SK-N-SH (cell line): ENCODE results near the gene COPE. TPM values are rescaled to one million over a fixed set of nuclear protein-coding genes. Genes with fewer than 3 reads are reported as not detected.

Experiments used
- CTCF ChIA-PET: fragments of 300-600, 350-600 bp; formaldehyde crosslinking; extraction: SDS; loops from one replicate; lab custom pipeline; 2021; lab: Yijun Ruan, JAX
- POLR2A ChIA-PET: fragments of 350-600 bp; sonication (Branson Sonifier 250); formaldehyde crosslinking; extraction: SDS; loops from one replicate; lab custom pipeline; 2020; ENCODE audit warnings: antibody characterized with exemption, inconsistent platforms; lab: Yijun Ruan, JAX
- DNase-seq: peaks from one replicate; pipeline ENCODE4 v3.0.0; 2012
- H2AFZ ChIP-seq: fragments of 200-600 bp; sonication (generic); 2 replicates; pipeline ENCODE4 v1.8.1; 2016; ENCODE audit warnings: antibody characterized with exemption, mild to moderate bottlenecking, low read depth
- H3F3A ChIP-seq: fragments of 200-600 bp; sonication (generic); replicated peaks from 2 replicates; pipeline ENCODE3; 2016; ENCODE audit warnings: antibody characterized with exemption, mild to moderate bottlenecking; ENCODE audit not compliant: insufficient read depth
- H3K27ac ChIP-seq, 2 experiments: fragments of 200-500 bp in 1 of 2; fragments of 200-600 bp in 1 of 2; sonication (Bioruptor generic) in 1 of 2; sonication (generic), shearing (Covaris generic) in 1 of 2; 2 replicates each; pipeline versions ENCODE4 v1.5.1 to v1.6.1; 2014 to 2016; ENCODE audit warnings: low read depth in 2 of 2, inconsistent platforms in 1 of 2, low read length in 1 of 2, mild to moderate bottlenecking in 1 of 2, mixed read lengths in 1 of 2
- H3K27me3 ChIP-seq: fragments of 200-600 bp; sonication (generic), shearing (Covaris generic); 2 replicates; pipeline ENCODE4 v1.6.1; 2016; ENCODE audit warnings: mixed run types; ENCODE audit not compliant: insufficient read depth
- H3K36me3 ChIP-seq, 2 experiments: fragments of 200-500 bp in 1 of 2; fragments of 200-600 bp in 1 of 2; sonication (Bioruptor generic) in 1 of 2; sonication (generic) in 1 of 2; replicated peaks in 1 of 2; 2 replicates each; pipeline versions ENCODE3 to v1.5.1; 2014 to 2016; ENCODE audit warnings: low read length in 1 of 2, mild to moderate bottlenecking in 1 of 2; ENCODE audit not compliant: insufficient read depth in 2 of 2, control insufficient read depth in 1 of 2
- H3K4me1 ChIP-seq, 2 experiments: fragments of 200-500 bp in 1 of 2; fragments of 200-600 bp in 1 of 2; sonication (Bioruptor generic) in 1 of 2; sonication (generic), shearing (Covaris generic) in 1 of 2; 2 replicates each; pipeline versions ENCODE4 v1.5.1 to v1.6.1; 2014 to 2016; ENCODE audit warnings: low read depth in 1 of 2, low read length in 1 of 2, mixed run types in 1 of 2; ENCODE audit not compliant: insufficient read depth in 2 of 2, control insufficient read depth in 1 of 2
- H3K4me2 ChIP-seq: fragments of 200-600 bp; sonication (generic), shearing (Covaris generic); 2 replicates; pipeline ENCODE4 v1.6.1; 2017; ENCODE audit warnings: mixed run types
- H3K4me3 ChIP-seq, 2 experiments: fragments of 200-500 bp in 1 of 2; fragments of 200-600 bp in 1 of 2; sonication (Bioruptor generic) in 1 of 2; sonication (generic), shearing (Covaris generic) in 1 of 2; 2 replicates each; pipeline versions ENCODE4 v1.5.1 to v1.8.1; 2014 to 2016; ENCODE audit warnings: low read depth in 2 of 2, inconsistent platforms in 1 of 2, low read length in 1 of 2, mild to moderate bottlenecking in 1 of 2, mixed read lengths in 1 of 2, moderate library complexity in 1 of 2
- H3K79me2 ChIP-seq: fragments of 200-600 bp; sonication (generic); 2 replicates; pipeline ENCODE4 v1.8.1; 2017; ENCODE audit warnings: mild to moderate bottlenecking; ENCODE audit not compliant: insufficient read depth
- H3K9ac ChIP-seq: fragments of 200-600 bp; sonication (generic); 2 replicates; pipeline ENCODE4 v1.6.1; 2017; ENCODE audit warnings: mixed run types
- H3K9me2 ChIP-seq: fragments of 200-600 bp; sonication (generic); 2 replicates; pipeline ENCODE4 v1.6.1; 2017; ENCODE audit warnings: mixed run types
- H3K9me3 ChIP-seq: fragments of 200-600 bp; sonication (generic); 2 replicates; pipeline ENCODE4 v1.6.1; 2017; ENCODE audit warnings: mixed run types, mild to moderate bottlenecking, moderate library complexity
- H4K20me1 ChIP-seq: fragments of 200-600 bp; sonication (generic); 2 replicates; pipeline ENCODE4 v1.6.1; 2017; ENCODE audit warnings: mild to moderate bottlenecking, mixed run types; ENCODE audit not compliant: insufficient read depth
- CHD2 ChIP-seq: fragments of 150-350 bp; IDR thresholded peaks from 2 replicates; pipeline ENCODE4 v1.6.1; 2018; ENCODE audit warnings: low read length; ENCODE audit not compliant: partially characterized antibody
- ELF1 ChIP-seq: IDR thresholded peaks from 2 replicates; pipeline ENCODE4 v1.4.0; 2012
- EZH2phosphoT487 ChIP-seq: fragments of 200-600 bp; sonication (generic); IDR thresholded peaks from 2 replicates; pipeline ENCODE4 v1.6.1; 2017; ENCODE audit warnings: low read depth, mixed run types, mild to moderate bottlenecking, antibody characterized with exemption, moderate library complexity, borderline replicate concordance
- FOSL2 ChIP-seq: IDR thresholded peaks from 2 replicates; pipeline ENCODE4 v1.4.0; 2012; ENCODE audit warnings: low read depth, mild to moderate bottlenecking, moderate library complexity, borderline replicate concordance
- FOXJ3 ChIP-seq: sonication (generic); formaldehyde crosslinking; IDR thresholded peaks from 2 replicates; pipeline ENCODE4 v1.5.1; 2020; ENCODE audit warnings: mild to moderate bottlenecking, missing genetic modification reagents
- FOXM1 ChIP-seq: IDR thresholded peaks from 2 replicates; pipeline ENCODE4 v1.4.0; 2012; ENCODE audit warnings: low read depth, mild to moderate bottlenecking
- GABPA ChIP-seq: IDR thresholded peaks from 2 replicates; pipeline ENCODE4 v1.4.0; 2012; ENCODE audit warnings: low read depth, mild to moderate bottlenecking
- GATA2 ChIP-seq: sonication (generic); formaldehyde crosslinking; IDR thresholded peaks from 2 replicates; pipeline ENCODE4 v1.5.0; 2020; ENCODE audit warnings: mild to moderate bottlenecking, missing genetic modification reagents
- MEF2A ChIP-seq: IDR thresholded peaks from 2 replicates; pipeline ENCODE4 v1.4.0; 2012; ENCODE audit warnings: low read depth, borderline replicate concordance
- NRF1 ChIP-seq: IDR thresholded peaks from 2 replicates; pipeline ENCODE4 v1.6.1; 2012; ENCODE audit warnings: low read depth, mild to moderate bottlenecking, low read length
- PBX3 ChIP-seq: IDR thresholded peaks from 2 replicates; pipeline ENCODE4; 2012
- RXRA ChIP-seq: IDR thresholded peaks from 2 replicates; pipeline ENCODE4 v1.4.0; 2012; ENCODE audit warnings: low read depth, mild to moderate bottlenecking, borderline replicate concordance
- SIN3A ChIP-seq: IDR thresholded peaks from 2 replicates; pipeline ENCODE4 v1.6.1; 2012; ENCODE audit warnings: low read depth, mild to moderate bottlenecking, low read length, moderate library complexity, borderline replicate concordance
- TAF1 ChIP-seq: IDR thresholded peaks from 2 replicates; pipeline ENCODE4 v1.6.1; 2012; ENCODE audit warnings: low read depth, mild to moderate bottlenecking, low read length, moderate library complexity, borderline replicate concordance
- TCF12 ChIP-seq: IDR thresholded peaks from 2 replicates; pipeline ENCODE4 v1.4.0; 2012
- USF1 ChIP-seq: IDR thresholded peaks from 2 replicates; pipeline ENCODE4 v1.4.0; 2012; ENCODE audit warnings: low read depth, borderline replicate concordance
- YY1 ChIP-seq: IDR thresholded peaks from 2 replicates; pipeline ENCODE4 v1.4.0; 2012; ENCODE audit warnings: low read depth, mild to moderate bottlenecking
- WGBS: methylation state at CpG from one replicate; pipeline ENCODE4 v1.1.6; 2017; ENCODE audit warnings: low lambda C conversion rate; 5-methylcytosine and 5-hydroxymethylcytosine counted together
- polyA plus RNA-seq, 3 experiments: library from polyadenylated mRNA; depleted of rRNA; stranded (reverse); fragments of >200 nt; gene quantifications; 2 replicates each; pipeline ENCODE4 v1.2.3, GENCODE V29; 2012
- TF ChIP-seq, protein P1 (sequence below): fragments of 150-350 bp; IDR thresholded peaks from 2 replicates; pipeline ENCODE4 v1.6.1; 2017; ENCODE audit warnings: antibody characterized with exemption, low read length, low read depth, borderline replicate concordance
- TF ChIP-seq, protein P2 (sequence below): IDR thresholded peaks from 2 replicates; pipeline ENCODE4 v1.4.0; 2012; ENCODE audit warnings: low read depth, borderline replicate concordance
- TF ChIP-seq, protein P3 (sequence below): IDR thresholded peaks from 2 replicates; pipeline ENCODE4 v1.6.1; 2012; ENCODE audit warnings: mild to moderate bottlenecking, low read depth, low read length, moderate library complexity

COPE gene
- polyA plus RNA-seq, 1 of the 3 experiments (the other 2 are of a cell fraction) = 450 TPM

GRCh38 chr19:18942692-18943091 lies 23.5 kb upstream of the COPE start:
- ChIA-PET CTCF (interaction anchor here (1.2 to 2.0 kb wide), 2 partner anchors 10 to 48 kb away, joined by 3 to 7 read pairs; partner anchors contain the start of gene CERS1), POLR2A (no interaction called here)
- no peak overlapping the region for H3K4me3 ChIP-seq
- H3K9me2 ChIP-seq = no peaks in the 10 kb centered on the region
- H4K20me1 ChIP-seq = 0 out of 2 replicates have a peak, but pooled peaks cover 5% of the 10 kb centered on the region
- H3K79me2 ChIP-seq = peaks cover 31% of the 10 kb centered on the region
- H3K36me3 ChIP-seq = peaks cover 3 to 9% of the 10 kb centered on the region in 2 experiments
- TF ChIP-seq FOXM1 = no peak
- no peak for TF ChIP-seq TCF12
- TF ChIP-seq TAF1 = no peak
- TF ChIP-seq MEF2A = no peak
- no peak for TF ChIP-seq NRF1
- TF ChIP-seq YY1 = no peak
- TF ChIP-seq RXRA = no peak
- TF ChIP-seq, protein P1, sequence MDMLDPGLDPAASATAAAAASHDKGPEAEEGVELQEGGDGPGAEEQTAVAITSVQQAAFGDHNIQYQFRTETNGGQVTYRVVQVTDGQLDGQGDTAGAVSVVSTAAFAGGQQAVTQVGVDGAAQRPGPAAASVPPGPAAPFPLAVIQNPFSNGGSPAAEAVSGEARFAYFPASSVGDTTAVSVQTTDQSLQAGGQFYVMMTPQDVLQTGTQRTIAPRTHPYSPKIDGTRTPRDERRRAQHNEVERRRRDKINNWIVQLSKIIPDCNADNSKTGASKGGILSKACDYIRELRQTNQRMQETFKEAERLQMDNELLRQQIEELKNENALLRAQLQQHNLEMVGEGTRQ = no peak
- TF ChIP-seq, protein P2, sequence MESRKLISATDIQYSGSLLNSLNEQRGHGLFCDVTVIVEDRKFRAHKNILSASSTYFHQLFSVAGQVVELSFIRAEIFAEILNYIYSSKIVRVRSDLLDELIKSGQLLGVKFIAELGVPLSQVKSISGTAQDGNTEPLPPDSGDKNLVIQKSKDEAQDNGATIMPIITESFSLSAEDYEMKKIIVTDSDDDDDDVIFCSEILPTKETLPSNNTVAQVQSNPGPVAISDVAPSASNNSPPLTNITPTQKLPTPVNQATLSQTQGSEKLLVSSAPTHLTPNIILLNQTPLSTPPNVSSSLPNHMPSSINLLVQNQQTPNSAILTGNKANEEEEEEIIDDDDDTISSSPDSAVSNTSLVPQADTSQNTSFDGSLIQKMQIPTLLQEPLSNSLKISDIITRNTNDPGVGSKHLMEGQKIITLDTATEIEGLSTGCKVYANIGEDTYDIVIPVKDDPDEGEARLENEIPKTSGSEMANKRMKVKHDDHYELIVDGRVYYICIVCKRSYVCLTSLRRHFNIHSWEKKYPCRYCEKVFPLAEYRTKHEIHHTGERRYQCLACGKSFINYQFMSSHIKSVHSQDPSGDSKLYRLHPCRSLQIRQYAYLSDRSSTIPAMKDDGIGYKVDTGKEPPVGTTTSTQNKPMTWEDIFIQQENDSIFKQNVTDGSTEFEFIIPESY = no peak
- no peak for TF ChIP-seq SIN3A
- TF ChIP-seq, protein P3, sequence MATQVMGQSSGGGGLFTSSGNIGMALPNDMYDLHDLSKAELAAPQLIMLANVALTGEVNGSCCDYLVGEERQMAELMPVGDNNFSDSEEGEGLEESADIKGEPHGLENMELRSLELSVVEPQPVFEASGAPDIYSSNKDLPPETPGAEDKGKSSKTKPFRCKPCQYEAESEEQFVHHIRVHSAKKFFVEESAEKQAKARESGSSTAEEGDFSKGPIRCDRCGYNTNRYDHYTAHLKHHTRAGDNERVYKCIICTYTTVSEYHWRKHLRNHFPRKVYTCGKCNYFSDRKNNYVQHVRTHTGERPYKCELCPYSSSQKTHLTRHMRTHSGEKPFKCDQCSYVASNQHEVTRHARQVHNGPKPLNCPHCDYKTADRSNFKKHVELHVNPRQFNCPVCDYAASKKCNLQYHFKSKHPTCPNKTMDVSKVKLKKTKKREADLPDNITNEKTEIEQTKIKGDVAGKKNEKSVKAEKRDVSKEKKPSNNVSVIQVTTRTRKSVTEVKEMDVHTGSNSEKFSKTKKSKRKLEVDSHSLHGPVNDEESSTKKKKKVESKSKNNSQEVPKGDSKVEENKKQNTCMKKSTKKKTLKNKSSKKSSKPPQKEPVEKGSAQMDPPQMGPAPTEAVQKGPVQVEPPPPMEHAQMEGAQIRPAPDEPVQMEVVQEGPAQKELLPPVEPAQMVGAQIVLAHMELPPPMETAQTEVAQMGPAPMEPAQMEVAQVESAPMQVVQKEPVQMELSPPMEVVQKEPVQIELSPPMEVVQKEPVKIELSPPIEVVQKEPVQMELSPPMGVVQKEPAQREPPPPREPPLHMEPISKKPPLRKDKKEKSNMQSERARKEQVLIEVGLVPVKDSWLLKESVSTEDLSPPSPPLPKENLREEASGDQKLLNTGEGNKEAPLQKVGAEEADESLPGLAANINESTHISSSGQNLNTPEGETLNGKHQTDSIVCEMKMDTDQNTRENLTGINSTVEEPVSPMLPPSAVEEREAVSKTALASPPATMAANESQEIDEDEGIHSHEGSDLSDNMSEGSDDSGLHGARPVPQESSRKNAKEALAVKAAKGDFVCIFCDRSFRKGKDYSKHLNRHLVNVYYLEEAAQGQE = no peak
- TF ChIP-seq USF1 = no peak
- TF ChIP-seq ELF1 = no peak
- no peak for TF ChIP-seq FOXJ3 (CRISPR knock-in tag)
- TF ChIP-seq PBX3 = no peak
- TF ChIP-seq GABPA = no peak
- TF ChIP-seq GATA2 (CRISPR knock-in tag) = no peak
- no peak for TF ChIP-seq CHD2
- no peak for TF ChIP-seq EZH2phosphoT487
- no peak for TF ChIP-seq FOSL2
- H3K27ac ChIP-seq = no peak overlapping the region
- no peak overlapping the region for H3K4me2 ChIP-seq
- no peak overlapping the region for H3K9ac ChIP-seq
- no peak overlapping the region for H2AFZ ChIP-seq
- H3K4me1 ChIP-seq = peaks cover 0 to 10% of the 10 kb centered on the region in 2 experiments; a peak in 1 of 4 replicates
- H3F3A ChIP-seq = peaks cover 3% of the 10 kb centered on the region
- no peaks in the 10 kb centered on the region for H3K9me3 ChIP-seq
- WGBS = 91% methylated on average over 6 of the region's 6 CpGs
- no peak for DNase-seq
- H3K27me3 ChIP-seq = no peaks in the 10 kb centered on the region
